Stimulated activated naive CD4-positive, alpha-beta T cell (primary cell): ENCODE results near the gene MRM1.

Experiments used
- DNase-seq, 6 experiments: peaks; one replicate each; lab custom pipeline; 2025; lab: John Stamatoyannopoulos, UW

MRM1 gene, protein sequence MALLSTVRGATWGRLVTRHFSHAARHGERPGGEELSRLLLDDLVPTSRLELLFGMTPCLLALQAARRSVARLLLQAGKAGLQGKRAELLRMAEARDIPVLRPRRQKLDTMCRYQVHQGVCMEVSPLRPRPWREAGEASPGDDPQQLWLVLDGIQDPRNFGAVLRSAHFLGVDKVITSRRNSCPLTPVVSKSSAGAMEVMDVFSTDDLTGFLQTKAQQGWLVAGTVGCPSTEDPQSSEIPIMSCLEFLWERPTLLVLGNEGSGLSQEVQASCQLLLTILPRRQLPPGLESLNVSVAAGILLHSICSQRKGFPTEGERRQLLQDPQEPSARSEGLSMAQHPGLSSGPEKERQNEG

DNA sequence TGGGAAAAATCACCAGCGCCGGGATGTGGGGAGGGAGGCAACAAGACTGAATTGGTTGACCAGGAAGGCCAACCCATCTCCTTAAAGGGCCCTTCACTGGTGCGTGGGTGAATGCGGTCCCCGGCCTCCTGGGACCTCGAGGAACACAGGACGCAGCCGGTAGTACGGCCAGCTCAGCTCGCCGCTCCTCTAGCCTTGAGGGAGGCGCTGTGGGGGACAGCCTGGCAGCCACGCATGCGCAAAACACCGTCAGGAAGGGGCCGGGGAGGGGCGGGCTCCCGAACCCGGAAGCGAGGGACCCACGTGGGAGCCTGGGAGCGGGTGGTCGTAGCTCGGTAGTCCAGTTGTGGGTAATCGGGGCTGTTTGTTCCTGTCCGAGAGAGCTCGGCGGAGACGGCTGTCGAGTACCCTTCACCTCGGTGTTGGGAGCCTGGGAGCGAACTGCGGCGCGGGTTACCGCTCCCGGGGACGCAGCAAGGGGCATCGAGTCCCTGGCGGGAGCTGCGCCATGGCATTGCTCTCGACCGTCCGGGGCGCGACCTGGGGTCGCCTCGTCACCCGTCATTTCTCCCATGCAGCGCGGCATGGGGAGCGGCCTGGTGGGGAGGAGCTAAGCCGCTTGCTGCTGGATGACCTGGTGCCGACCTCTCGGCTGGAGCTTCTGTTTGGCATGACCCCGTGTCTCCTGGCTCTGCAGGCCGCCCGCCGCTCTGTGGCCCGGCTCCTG is at the start of gene MRM1:
Gene MRM1 (plus strand): TSS at position 281 of the 727 bp plus-strand sequence. CDS start 228 bp downstream, at position 509.
- DNase-seq, result peak; percentile 57 to 85 (median 80)

DNA sequence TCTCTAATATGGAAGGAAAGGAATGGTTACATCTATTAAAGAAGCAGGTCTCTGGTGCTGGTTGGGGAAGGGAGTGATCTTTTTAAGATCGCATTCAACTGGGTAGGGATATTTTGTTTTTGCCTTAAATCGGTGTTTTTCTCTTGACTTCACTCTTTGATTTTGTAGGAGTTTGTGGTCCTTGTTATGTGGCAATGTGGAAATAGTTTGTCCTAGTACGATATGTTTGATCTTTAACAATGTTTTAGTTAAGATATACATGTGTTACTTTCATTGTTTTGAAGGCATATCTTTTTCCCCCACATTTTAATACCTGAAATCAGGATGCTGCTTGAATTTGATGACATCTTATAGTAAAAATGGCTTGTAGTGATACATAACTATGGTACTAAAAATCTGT is 47.9 kb upstream of the MRM1 start:
- peak in 3 of 6 experiments; percentile 6 to 47 (median 41) for DNase-seq

DNA sequence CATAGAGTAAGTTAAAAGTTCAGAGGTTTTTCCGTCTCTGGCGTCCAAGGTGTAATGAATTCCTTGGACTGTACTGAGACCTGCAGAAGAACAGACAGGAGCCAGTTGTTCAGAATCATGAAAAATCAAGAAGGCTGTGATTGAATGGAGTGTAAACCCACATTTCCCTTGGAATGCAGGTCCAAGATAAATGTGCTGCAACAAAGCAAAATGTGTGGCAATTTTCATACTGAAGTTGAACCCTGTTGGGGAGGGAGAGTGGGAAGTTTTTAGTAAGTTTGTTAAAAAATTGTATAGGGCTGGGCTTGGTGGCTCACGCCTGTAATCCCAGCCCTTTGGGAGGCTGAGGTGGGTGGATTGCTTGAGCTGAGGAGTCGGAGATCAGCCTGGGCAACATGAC is 35.3 kb upstream of the MRM1 start:
- DNase-seq, result no peak

DNA sequence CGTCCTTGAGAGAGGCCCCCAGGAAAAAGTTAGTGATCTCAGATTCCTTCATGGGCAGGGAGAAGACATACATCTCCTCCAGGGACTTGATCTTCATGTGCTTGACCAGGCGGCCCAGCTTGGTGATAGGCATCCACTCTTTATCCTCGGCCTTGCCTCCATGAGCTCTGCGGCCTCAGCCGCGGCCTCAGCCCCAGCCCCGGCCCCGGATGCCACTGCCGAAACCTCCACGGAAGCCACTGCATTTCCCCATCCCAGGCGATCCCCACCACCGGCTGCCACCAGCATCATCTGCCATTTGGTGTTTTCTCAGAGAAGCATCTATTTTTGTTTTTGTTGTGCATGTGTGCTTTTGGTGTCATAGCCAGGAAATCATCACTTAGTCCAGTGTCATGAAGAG is 26.4 kb upstream of the MRM1 start:
- DNase-seq, result no peak

DNA sequence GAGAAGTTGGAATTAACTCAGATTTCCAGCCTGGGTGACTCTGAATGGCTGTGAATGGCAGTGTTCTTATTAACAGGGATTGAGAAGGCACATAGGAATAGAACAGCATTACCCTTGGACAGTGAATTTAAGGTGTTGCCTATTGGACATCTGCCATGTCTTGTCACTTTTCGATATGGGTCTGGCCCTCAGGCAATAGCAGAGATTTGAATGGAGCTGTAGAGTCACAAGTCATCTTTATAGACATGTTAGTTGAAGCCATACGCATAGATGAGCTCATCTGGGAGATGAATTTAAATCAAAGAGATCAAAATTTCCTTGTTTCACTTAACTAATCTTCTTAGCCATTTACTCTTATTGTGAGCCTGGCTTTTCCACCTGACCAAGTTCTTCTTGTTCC is 24.6 kb upstream of the MRM1 start:
- DNase-seq, result no peak

DNA sequence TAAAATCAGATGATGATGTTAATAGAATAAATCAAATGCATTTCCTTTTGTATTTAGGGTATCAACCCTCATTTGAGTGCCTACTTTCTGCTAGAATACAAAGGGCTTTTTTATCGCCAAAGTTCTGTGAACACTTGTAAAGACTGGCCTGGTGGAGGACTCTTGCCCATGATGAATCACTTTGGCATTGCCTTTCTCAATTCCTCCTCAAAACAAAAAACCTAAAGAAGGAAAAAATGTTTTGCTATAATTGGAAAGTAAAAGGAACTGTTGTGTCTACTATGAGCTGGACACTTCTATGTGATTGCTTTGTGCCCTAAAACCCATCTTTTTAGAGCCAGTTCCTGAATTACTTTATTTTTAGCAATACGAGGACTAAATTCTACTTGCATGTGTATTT is 22.7 kb upstream of the MRM1 start:
- DNase-seq, result no peak

DNA sequence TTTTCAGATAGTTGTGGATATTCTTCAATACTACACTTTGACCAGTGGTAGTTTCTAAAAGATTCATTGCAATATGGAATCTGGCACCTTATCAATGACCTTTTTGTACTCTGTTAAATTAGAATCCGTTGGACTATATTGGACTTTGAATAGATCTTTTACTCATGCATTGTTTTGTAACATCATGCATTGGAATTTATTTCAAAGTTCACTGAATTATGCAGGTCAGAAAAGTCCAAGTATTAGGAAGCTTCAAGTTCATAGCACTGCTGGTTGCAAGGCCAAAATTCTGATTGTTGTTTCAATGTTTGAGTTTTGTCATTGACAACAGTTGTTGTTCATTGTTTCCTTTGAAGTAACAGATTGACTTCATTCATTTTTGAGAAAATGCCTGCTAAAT is 17.6 kb upstream of the MRM1 start:
- no peak for DNase-seq

DNA sequence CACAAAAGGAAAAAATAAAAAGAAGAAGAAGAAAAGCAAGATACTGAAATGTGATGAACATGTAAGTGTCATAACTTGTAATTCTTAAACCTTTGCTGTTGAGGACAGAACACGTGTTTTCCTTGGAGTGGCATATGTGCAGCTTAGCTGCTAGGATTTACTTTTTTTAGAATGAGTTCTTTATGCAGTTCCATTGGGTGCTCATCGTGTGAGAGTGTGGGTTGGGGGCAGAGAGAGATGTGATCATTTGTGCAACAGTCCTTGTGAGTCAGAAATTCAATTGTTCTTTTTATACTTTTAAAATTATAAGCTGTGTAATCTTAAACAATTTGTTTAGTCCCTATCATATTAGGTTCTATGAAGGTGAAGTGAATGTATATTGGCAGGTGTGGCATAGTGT is 15.2 kb upstream of the MRM1 start:
- no peak for DNase-seq

DNA sequence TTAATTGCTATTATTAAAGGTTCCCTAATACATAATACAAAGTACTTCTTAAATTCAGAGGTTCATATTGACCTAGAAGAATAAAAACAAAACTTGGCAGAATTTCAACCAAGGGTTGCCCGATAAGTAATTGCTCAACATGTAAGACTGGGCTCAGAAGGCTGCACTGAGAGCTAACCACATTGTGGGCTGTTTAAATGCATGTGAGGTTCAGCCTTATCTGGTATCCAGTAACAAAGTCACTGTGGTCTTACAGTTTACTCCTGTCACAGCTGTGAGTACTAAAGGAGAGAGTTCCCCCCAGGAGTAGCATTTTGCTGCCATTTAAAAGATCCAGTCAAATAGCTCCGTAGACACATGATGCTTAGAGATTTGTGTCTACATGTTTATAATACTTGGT is 11.3 kb upstream of the MRM1 start:
- no peak for DNase-seq

DNA sequence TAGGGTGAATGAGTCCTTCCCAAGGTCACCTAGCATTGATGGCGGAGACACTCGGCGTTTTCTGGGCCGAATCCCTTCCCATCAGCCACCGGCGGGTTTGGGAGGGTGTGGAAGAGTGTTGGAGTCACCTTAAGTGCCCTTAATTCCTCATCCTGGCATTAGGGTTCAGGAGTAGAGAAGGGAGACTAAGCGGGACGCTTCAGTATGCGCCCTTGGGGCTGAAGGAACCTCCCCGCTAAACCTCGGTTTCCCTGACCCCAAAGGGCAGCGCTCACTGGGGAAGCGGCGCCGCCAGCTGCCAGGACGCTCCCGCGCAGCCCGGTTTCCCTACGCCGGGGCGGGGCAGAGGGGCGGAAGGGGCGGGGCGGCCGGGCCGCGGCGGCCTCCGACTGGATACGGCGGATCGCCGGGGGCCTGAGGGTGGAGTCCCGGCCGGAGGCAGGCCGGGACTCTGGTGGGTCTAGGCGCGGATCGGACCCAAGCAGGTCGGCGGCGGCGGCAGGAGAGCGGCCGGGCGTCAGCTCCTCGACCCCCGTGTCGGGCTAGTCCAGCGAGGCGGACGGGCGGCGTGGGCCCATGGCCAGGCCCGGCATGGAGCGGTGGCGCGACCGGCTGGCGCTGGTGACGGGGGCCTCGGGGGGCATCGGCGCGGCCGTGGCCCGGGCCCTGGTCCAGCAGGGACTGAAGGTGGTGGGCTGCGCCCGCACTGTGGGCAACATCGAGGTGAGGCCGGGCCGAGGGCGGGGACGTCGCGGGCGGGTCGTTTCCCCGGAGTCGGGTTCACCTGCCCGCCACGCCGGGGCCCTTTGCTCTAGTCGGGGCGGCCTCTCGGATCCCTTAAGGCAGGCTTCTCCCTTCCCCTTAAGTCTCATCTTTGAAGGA is 9.7 kb upstream of the MRM1 start, which contains the start of gene DHRS11:
Gene DHRS11 (plus strand): TSS at position 446 of the 882 bp plus-strand sequence. CDS start 131 bp downstream, at position 577.
- DNase-seq, result peak; percentile 19 to 71 (median 55)

DNA sequence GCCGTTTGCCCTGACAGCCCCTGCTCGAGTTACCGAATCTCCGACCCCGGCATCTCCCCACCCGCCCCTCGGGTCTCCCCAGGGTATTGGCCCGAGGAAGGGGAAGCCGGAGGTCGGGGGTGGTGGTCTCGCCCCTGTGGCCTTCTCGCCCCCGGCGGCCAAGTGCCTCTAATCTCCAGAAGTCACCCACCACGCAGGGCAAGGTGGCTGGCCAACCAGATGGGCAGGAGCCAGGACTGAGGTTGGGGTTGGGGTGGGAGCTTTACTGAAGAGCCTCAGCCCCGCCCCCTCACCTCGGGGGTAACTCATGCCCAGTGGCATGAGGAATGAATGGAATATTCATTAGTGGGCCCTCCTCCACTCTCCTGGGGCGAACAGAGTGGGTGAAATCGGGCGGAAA is 9.1 kb upstream of the MRM1 start:
- no peak for DNase-seq

DNA sequence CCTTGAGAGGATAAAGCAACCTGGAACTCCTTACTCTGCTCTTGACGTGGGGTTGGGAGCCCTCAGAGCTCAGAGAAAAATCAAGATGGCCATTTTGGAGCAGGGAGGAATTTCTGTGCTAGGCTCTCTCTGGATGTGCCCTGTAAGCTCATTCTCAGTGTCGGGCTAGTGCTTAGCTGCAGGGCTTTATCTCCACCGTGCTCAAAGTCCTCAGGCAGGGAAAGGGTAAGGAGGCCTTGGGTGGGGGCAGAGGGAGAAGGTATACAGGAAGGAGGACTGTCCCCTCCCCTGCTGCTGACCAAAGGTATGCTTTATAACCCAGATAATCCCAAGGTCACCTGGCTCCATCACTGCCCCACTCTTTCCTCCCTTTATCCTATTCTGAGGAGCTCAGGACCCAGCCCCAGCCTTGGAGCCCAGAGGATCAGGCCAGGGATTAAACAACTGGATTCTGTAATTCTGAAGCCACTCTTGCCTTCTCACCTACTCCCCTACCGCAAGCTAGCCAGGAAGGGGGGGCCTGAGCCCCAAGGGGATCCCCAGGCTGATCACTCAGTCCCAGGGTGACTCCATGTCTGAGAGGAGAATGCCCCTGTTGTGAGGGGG is 8.6 kb upstream of the MRM1 start:
- no peak for DNase-seq

DNA sequence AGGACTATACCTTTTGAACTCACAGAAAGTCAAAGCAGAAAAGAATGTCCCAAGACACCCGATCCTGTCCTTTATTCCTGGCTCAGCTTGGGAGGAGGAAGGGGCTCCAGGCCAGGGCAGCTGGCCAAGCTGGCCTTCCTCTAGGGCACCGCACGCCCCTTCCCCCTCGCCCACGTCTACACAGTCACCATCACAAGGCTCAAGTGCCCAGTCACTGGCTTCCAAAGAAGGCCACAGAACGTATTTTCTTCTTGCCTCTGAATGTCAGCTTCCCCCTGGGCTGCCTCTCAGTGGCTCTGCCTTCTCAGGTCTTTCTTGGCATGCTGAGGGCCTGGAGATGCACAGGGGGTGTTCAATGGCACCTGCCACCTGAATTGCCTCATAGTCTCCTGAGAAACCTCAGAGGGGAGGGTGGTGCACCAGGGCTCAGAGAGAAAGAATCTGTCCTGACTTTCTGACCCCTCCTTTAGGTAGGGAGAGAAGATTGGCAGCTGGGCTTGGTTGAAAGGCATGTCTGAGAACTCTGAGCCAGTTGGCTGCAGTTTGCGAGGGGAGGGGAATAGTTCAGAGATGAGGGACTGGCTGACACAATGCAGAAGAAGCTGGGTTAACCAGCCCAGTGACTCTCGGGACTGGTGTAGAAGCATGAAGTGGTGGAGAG is 7.6 kb upstream of the MRM1 start:
- no peak for DNase-seq

DNA sequence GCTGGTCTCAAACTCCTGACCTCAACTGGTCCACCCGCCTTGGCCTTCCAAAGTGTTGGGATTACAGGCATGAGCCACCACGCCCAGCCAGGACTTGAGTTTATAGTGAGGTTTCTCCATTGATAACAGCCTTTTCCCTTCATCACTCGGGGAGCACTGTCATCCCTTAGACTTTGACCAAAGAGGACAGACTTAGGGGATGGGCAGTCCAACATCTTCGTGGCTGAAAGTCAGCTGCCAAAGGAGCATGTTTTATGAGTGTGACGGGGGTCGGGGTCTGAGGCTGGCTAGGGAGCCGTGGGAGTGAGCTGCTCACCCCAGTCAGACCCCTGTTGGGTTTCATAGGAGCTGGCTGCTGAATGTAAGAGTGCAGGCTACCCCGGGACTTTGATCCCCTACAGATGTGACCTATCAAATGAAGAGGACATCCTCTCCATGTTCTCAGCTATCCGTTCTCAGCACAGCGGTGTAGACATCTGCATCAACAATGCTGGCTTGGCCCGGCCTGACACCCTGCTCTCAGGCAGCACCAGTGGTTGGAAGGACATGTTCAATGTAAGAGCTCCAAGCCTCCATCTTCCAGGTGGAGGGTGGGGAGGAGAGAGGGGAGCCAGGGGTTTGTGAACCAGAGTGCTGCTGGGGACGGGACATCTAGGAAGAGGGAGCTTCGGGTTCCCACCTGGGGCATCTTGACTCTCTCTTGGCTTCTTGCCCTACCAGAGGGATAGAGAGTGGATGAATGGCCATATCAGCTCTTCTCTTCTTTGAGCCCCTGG is 6.6 kb upstream of the MRM1 start:
- no peak for DNase-seq

DNA sequence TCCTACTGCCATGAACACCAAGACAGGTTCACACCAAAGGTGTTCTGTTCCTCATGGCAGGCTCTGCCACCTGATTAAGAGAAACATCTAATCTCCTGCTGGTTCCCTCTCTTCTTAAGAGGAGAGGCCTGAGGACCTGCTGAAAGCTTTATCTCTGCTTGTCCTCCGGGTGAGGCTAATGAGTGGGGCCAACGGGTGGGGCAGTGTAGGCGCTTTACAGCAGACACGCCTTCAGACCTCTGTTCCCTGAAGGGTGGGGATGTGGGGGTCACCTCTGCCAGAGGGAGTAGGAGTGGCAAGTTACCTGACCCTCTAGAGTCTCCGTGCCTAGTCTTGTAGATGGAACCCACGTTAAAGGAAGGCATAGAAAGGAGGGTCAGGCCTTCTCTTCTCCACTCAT is 4.2 kb upstream of the MRM1 start:
- DNase-seq, result no peak

DNA sequence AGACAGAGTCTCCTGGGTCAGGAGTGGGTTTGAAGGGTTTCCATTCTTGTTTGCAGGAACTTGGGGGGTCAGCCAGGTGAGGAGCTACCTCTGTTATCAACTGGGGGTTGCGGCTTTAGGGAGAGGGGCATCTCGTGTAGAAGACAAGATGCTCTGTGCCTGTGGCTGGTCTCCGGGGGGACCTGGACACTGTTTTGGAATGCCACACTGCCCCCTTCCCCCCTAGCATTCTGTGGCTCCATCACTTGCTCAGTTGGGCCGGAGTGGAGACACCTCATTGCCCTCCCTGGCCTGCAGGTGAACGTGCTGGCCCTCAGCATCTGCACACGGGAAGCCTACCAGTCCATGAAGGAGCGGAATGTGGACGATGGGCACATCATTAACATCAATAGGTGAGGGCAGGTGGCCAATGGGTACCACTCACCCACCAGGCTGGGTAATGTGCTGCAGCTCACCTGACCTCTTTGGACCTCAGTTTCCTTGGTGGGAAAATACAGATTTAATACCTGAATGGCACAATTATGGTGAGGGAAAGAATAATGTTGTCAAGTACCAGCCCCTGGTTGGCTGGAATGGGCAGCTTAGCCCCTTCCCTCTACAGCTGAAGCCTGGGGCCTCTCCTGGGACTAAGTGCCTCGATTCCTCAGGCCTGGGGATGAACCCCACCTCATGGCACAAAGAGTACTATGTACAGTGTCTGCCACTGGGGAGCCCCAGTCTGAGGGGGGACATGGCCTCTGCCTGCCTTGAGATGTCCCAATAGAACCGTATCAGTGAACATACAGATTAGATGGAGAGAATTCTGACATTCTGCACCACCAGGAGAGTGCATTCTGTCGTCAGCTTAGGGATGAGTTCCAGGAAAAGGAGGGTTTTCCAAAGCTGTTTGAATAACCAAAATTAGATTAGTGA is 3.3 kb upstream of the MRM1 start:
- no peak for DNase-seq

DNA sequence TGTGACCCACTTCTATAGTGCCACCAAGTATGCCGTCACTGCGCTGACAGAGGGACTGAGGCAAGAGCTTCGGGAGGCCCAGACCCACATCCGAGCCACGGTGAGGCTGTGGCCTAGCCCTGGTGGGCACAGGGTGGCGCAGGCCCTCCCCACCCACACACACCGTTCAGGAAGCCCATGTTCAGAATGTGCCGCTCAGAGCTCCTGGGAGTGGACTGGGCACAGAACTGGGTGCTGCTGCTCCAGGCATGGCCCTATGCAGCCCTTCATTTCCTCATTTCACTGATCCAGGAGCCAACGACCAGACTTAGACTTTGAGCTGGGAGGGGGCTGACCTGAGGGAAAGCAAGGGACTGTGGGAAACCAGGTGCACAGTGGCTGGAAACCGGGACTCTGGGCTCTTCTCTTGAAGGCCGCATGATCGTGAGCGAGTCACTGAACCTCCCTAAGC is 2.4 kb upstream of the MRM1 start:
- DNase-seq, result no peak

DNA sequence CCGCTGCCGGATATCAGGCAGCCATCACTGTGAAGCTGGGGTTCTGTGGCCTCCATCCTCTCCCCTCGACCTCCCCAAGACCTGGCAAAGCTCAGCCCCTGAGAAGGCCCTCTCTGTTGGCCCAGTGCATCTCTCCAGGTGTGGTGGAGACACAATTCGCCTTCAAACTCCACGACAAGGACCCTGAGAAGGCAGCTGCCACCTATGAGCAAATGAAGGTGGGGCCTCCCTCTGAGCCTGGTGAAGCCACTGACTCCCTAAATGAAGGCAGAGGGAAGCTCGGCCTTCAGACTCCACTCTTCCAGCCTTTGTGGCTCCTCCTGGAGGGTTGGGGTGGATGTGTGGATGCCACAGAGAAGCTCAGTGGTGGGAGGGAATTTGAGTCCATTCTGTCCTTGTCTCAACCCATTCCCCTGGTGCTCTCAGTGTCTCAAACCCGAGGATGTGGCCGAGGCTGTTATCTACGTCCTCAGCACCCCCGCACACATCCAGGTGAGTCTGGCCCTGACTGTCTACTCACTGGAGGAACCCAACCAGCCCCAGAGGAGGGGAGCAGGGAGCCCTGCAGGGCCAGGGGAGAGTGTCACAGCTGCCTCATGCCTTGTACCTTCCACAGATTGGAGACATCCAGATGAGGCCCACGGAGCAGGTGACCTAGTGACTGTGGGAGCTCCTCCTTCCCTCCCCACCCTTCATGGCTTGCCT is 1.7 kb upstream of the MRM1 start:
- no peak for DNase-seq

DNA sequence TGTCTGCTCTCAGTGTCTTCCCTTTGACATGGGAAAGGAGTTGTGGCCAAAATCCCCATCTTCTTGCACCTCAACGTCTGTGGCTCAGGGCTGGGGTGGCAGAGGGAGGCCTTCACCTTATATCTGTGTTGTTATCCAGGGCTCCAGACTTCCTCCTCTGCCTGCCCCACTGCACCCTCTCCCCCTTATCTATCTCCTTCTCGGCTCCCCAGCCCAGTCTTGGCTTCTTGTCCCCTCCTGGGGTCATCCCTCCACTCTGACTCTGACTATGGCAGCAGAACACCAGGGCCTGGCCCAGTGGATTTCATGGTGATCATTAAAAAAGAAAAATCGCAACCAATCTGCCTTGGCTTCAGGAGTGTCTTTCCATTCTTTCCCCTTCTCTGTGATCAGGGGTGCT is 918 bp upstream of the MRM1 start:
- DNase-seq, result no peak
